ENCODE results near the gene SLC24A4. TPM values are rescaled to one million over a fixed set of nuclear protein-coding genes. Genes with fewer than 3 reads are reported as not detected.

SLC24A4 gene
- total RNA-seq, 1 experiment from 2014 or later = not detected

DNA sequence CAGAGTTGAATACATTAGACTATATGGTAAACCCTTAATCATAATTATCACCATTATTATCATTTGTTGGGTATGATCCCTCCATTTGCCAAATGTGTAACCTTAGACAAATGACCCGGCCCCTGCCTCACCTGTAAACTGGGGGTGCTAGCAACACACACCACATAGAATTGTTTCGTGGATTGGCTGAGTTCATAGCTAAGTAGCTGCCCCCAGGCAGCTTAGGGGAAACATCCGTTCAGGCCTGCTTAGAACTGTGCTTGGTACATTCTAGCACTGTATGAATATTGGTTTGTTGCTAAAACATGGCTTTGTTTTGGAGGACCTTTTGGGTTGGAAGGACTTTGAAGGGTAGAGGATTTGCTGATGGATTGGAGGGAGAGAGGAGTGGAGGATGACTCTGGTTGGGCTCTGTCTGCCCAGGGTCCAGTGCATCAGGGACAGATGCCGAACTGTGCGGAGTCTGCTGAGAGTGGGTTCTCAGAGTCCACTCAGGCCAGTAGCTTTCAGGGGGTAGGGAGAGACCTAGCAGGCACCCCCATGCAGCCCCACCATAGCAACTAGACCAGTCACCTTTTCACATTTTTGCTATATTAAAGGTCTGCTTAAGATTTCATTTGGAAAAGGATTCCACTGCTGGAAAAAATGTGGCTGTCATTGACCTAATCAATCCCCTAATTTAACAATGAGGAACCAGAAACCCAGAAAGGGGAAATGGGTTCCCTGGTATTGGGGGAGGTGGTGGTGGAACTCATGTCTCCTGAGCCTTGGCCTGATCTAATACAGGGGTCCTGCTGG lies 192.8 kb downstream of the SLC24A4 start:
- in situ Hi-C loops (cut with HindIII; ENCODE audit: low pct_unique_long_range_greater_than_20kb, low sequenced_read_pairs) = no loop called here

DNA sequence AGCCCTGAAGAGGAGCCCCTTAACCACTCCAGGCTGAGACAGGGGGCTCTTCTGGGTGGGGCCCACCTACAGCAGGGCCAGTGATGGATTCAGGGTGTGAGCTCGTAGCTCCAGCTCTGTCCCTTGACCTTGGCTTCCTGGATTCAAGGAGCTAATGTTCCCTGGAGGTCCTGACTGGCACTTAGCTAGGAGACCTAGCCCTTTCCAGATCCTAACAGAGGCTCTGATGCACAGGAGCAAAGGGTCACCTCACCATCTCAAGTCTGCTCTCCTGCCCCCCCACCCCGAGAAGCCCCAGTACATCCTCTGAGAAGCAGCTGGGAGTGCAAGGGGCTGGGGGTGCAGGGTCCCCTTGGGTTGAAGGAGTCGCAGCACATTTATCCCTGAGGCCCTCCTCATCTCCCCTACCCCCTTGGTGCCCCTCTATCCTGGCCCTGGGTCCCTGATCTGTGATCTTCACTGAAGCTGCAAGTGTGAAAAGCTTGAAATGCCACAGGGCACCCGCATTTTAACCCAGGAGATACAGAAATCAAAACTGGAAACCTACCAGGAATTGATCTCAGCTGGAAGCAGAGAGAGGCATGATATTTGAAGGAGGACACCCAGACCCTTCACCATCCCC lies 193.5 kb downstream of the SLC24A4 start:
- in situ Hi-C loops (cut with HindIII; ENCODE audit: low pct_unique_long_range_greater_than_20kb, low sequenced_read_pairs) = no loop called here
- DNase-seq (ENCODE audit: low read depth) = no peak

More for the DNA sequence above, 192.8 kb downstream of the SLC24A4 start:
- no peak for DNase-seq (ENCODE audit: low read depth)

DNA sequence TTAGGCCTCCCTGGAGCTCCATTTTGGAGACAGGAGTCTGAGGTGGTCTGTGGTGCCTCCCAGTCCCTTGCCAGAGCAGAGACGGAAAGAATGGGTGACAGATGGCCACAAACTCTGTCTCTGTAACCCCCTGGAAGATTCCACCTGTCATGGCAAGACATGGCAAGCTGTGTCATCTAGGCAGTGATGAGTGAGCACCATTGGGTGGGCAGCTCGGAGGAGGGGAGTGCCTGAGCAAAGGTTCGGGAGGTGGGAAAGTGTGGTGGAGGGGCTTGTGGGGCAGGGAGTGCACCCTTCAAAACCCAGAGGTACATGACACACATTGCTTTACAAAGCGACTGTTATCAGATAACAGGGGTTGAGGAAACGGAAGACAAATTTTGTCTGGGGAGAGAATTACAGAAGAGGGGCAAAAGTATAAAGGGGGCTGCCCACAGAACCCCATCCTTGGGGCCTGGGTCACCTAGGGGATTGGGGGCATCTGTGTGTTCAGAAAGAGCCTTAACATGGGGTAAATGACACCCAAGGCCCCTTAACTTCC lies 194.1 kb downstream of the SLC24A4 start:
- in situ Hi-C loops (cut with HindIII; ENCODE audit: low pct_unique_long_range_greater_than_20kb, low sequenced_read_pairs) = no loop called here
- no peak for DNase-seq (ENCODE audit: low read depth)

DNA sequence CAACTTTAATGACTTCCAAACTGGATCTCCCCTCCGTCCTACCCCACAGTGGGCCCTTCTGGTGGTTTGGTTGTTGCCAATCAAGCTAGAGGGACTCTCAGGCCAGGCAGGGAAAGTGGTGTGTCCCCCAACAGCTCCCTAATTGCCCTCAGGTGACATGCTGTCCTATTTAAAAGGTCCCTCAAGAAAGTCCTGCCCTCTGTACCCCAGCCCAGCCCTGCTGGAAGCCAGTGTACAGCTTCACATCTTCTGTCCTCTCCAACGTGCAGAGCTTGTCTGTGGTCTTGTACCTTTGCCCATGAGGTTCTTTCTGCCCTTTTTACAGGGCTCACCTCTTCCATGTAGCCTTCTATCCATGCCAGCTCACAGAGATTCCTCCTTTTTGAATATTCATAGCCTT lies 194.8 kb downstream of the SLC24A4 start:
- no peak for DNase-seq (ENCODE audit: low read depth)
- in situ Hi-C loops (cut with HindIII; ENCODE audit: low pct_unique_long_range_greater_than_20kb, low sequenced_read_pairs) = no loop called here

DNA sequence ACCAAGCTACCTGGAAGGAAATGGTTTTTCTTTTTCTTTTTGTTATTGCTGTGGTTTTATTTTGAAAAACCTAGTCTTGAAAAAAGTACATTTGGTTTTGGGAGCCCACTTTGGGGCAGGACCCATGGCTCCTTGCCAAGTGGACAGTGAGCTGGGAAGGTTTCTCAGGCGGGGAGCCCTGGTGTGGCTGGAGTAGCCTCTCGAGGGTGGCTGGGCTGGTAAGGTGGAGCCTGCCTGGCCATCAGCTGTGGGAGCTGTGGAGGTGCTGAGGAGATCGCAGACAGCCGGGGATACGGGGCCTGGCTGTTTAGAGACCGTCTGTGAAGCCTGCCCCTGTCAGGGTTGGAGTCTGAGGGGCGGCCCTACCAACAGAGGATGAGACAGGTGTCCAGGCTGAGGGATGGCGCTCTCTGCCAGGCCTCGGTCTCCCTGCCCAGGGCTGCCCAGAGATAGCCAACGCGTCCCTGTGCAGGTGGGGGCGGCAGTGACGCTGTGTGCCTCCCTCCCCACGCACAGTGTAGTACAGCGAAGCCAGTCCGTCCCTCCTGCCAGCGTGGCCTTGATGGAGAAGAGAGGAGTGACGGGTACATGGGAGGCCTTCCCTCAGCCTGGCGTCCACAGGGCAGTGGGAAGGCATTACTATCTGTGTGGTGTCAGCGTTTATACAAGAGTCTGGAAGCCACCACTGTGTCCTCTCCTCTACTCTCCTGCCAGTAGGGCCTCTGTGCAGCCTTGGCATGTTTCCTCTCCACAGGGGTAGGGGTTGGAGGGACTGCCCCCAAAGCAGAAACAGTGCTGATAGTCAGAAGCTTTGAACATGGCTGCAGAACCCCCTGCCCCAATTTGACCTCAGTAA lies 196.5 kb downstream of the SLC24A4 start:
- no peak for DNase-seq (ENCODE audit: low read depth)
- in situ Hi-C loops (cut with HindIII; ENCODE audit: low pct_unique_long_range_greater_than_20kb, low sequenced_read_pairs) = no loop called here

DNA sequence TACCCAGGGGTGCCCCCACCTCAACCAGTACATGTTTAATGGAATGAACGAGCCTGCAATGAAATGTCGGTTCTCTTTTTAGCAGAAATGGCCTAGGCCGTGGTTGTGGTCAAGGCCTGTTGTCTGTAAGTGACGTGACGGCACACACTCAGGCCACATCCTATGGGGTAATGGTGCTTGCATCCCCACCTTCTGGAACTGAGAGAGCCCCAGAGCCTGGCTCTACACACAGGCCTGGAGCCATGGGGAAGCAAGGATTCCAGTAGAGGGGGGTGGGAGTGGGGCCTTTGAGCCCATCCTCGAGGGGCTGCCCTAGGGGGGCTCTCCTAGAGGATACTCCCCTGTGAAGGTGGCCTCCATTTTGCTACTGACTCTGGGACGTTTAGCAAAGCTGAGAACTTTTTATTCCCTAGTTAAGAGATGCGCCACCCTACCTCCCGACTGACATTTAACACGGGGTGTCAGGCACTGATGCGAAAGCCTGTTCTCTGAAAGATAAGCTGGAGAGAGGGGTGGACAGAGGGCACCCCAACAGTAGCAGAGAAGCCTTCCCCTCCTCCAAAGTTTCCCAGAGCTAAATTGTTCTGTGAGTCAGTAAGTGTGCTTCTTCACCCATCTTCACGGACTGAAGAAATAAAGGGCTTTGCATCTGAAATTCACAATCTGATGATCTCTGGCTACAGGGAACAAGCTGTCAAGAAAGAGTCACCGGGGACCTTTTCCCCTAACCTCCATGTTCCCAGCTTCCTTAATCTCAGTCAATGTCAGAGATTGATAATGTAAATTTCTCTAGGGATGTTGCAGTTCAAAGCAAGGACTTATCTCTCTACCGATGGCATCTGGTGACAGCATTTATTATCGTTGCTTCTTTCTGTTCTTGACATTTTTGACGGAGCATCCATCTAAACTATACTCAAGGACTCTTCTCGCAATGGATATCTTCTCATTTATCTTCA lies 197.4 kb downstream of the SLC24A4 start:
- in situ Hi-C loops (cut with HindIII; ENCODE audit: low pct_unique_long_range_greater_than_20kb, low sequenced_read_pairs) = no loop called here
- DNase-seq (ENCODE audit: low read depth) = no peak

DNA sequence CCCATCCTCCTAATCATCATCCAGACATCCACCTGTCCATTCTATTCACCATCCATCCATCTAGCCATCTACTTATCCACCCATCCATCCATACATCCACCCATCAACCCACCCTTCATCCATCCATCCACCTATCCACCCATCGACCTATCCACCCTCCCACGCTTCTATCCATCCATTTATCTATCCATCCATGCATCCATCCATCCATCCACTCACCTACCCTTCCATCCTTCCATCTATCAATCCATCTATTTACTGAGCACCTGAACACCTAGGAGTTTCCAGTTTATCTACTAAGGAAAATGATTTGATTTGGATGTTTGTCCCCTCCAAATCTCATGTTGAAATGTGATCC lies 198.1 kb downstream of the SLC24A4 start:
- in situ Hi-C loops (cut with HindIII; ENCODE audit: low pct_unique_long_range_greater_than_20kb, low sequenced_read_pairs) = no loop called here
- DNase-seq (ENCODE audit: low read depth) = no peak

DNA sequence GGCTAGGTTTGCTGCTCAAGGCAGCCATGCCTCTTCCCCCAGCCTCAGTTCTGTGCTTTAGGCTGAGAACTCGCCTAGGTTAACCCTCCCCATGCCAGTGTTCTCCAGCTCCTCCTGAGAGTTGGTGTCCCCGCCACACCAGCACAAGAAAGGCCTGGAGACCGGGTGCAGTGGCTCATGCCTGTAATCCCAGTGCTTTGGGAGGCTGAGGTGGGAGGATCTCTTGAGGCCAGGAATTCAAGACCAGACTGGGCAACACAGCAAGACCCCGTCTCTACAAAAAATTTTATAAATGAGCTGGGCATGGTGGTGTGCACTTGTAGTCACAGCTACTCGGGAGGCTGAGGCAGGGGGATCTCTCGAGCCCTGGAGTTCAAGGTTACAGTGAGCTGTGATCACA lies 200.8 kb downstream of the SLC24A4 start:
- in situ Hi-C loops (cut with HindIII; ENCODE audit: low pct_unique_long_range_greater_than_20kb, low sequenced_read_pairs) = no loop called here
- DNase-seq (ENCODE audit: low read depth) = no peak

DNA sequence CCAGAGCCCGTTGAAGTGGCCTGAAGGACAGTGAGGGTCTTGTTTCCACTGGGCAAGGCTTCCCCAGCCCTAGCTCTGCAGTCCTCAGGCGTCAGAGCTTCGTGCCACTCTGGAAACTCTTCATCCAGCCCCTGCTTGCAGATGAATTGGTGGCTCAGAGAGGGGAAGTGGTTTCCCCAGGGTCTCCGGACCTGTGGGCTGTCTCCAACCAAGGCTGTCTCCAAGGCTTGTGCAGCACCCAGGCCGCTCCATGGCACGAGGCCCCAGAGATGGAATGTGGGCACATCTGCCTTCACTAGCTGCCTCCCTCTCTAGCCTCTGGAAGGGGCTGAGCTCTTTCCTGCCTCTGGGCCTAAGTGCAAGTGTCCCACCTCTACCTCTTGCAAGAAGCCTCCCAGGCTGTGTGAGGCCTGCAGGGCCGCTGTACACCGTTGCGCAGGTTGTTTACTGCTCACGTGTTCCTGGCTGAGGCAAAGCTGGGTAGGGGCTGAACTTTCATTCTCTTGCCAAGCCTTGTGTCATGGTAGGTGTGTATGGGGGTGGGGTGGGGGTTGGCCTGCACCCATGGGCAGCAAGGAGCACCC lies 201.7 kb downstream of the SLC24A4 start:
- in situ Hi-C loops (cut with HindIII; ENCODE audit: low pct_unique_long_range_greater_than_20kb, low sequenced_read_pairs) = no loop called here
- DNase-seq (ENCODE audit: low read depth) = no peak

DNA sequence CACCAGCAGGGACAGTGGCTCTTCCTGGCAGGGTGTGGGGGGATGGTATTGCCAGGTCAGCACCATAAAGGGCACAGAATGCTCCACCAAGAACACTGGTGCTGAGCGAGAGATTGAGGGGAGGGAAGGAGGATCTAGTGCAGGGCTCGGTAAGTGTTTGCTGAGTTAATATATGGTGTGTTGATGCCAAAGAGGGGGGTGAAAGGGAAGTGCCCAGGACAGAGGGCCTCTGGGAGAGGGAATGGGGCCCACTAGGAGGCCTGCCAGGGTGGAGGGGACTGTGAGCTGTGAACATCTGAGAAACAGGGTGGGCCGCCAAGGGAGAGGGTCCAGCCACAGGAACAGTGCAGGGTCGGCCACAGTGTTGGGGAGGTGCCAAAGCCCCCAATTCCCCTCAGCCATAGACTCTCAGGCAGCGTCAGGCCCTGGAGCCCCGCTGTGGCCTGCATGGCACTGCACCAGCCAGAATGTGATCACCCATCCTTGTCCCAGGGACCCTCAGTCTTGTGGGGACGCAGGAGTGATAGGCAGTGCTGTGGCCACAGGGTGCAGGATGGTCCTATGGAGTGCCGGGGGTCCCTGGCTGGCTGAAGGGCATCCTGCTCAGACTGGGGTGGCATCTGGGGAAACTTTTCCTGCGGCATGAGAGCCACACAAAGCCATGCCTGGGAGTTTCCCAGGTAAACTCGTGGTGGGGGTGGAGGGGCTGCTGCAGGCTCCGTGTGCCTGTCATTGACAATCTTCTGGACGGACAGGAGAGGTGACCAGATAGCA lies 202.5 kb downstream of the SLC24A4 start:
- in situ Hi-C loops (cut with HindIII; ENCODE audit: low pct_unique_long_range_greater_than_20kb, low sequenced_read_pairs) = no loop called here
- no peak for DNase-seq (ENCODE audit: low read depth)

DNA sequence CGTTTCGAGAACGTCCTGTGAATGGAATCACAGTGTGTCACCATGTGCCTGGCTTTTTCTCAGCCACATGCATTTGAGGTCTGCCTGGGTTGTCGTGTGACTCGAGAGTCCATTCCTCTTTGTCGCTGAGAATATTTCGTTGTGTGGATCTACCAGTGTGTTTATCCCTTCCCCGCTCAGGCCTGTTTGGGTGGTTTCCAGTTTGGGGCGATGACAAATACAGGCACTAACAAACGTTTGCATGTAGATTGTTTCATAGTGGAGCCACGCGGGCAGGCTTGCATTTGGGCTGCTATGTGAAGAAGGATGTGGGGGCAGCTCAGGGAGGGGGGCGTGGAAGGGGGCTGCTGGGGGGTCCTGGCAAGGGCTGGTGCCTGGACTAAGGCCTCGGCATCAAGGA lies 204.8 kb downstream of the SLC24A4 start:
- no peak for DNase-seq (ENCODE audit: low read depth)
- in situ Hi-C loops (cut with HindIII; ENCODE audit: low pct_unique_long_range_greater_than_20kb, low sequenced_read_pairs) = no loop called here

DNA sequence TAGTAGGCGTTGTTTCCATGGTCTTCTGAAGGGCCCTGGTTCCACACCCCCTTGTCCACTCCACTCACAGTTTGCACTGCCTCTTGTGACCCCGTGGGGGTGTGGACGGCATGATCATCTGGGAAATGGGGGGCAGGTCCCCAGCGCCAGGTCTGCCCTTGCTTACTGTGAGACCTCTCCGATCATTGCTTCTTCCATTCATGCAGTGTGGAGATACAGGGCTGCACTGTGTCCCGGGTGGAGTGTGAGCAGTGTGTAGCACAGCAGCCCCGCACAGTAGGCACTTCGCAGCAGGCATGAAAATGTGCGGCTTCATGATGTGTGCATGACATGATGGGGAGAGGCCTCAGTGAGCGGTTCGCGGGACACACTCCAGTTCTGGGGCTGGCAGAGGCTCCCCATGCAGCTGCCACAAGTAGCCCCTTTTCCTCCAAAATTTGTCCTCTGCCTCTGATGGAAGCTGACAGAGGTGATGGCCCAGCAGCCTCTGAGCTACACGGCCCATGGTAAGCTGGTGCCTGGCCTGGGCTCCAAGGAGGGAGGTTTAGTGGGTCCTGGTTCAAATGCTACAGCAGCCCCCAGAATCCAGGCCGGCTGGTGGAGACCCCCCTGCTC lies 205.6 kb downstream of the SLC24A4 start:
- in situ Hi-C loops (cut with HindIII; ENCODE audit: low pct_unique_long_range_greater_than_20kb, low sequenced_read_pairs) = no loop called here
- no peak for DNase-seq (ENCODE audit: low read depth)

DNA sequence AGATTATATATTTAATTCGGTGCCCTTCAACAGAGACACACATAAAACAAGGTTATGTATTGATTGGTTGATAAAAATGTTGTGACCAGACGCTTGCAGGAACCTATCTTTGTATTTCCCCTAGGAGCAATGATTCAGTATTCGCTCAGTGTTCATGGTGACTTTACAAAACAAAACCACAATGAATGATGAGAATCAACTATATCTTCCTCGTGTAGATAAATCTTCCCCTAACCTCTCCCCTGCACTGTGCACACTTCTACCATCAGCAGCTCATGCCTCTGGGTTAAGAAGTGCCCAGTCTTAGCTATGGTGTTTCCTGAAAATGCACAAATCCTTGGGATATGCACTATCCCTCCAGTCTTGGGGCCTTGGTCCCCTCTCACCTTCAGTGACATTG lies 206.9 kb downstream of the SLC24A4 start:
- in situ Hi-C loops (cut with HindIII; ENCODE audit: low pct_unique_long_range_greater_than_20kb, low sequenced_read_pairs) = no loop called here
- no peak for DNase-seq (ENCODE audit: low read depth)

DNA sequence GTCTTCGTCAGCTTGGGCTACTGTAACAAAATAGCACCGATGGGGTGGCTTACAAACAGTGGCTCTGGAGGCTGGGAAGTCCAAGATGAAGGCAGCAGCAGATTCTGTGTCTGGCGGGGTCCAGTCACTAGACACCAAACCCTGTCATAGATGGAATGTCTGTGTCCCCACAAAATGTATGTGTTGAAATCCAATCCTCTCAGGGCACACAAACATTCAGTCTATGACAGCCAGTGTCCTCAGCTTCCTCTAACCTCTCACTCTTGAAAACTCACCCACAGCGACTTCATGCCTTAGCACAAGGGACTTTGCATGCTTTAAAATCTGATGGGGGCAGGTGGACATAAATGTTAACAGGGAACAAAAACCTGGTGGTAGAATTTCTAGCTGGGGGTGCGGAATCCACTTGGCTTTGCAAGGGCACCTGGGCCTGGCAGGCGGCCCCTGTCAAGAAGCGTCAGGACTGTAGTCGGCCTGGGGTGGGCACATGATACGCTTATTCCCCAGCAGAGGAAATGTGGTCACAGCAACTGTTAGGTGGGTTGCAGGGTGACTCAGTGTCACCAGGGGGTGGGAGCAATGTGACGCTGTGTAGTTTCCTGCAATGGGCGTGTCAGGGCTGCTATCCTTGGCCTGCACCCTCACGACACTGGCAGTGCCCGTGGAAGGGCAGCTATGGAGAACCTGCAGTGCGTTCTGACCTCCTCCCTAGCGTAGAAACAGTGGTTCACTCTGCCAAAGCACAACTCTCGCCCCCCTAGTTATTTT lies 208.3 kb downstream of the SLC24A4 start:
- in situ Hi-C loops (cut with HindIII; ENCODE audit: low pct_unique_long_range_greater_than_20kb, low sequenced_read_pairs) = no loop called here
- DNase-seq (ENCODE audit: low read depth) = no peak

DNA sequence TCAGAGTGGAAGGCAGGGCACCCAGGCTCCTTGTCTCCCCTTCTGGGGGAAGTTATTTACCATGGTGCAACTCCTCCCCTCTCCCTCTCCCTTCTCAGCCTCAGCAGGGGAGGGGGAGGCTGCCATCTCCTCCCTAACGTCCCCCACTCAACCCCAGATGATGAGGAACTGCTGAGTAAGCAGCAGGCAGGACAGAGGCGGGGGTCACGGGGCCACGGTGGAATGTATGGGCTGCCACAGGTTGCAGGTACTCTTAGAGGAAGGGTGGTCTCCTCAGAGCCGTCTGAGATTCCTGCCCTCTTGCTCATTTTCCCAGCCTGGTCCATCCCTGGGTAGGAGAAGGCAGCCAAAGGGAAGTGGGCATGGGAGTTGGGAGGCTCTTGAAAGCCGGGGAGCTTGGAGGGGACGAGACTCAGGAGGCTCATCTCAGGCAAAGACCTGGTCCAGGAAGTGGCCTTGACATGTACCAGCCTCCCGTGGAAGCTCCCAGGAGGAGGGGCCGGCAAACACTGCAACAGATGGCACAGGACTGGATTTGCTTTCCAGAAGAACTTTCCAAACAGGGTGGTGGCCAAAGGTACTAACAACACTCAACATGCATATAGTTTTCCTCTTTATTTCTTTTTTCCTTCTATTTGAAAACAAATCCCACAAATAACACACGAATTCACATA lies 209.7 kb downstream of the SLC24A4 start:
- DNase-seq (ENCODE audit: low read depth) = no peak
- in situ Hi-C loops (cut with HindIII; ENCODE audit: low pct_unique_long_range_greater_than_20kb, low sequenced_read_pairs) = no loop called here

Measured in Caki2 (cell line).